GM23338 (cell line): ENCODE results near the gene ACSF2. TPM values are rescaled to one million over a fixed set of nuclear protein-coding genes. Genes with fewer than 3 reads are reported as not detected.

ENCODE experiments used
- ATAC-seq: fragments of 200-7000 bp; cut with Tn5 transposase; 3 replicates; pipeline ENCODE4 v1.9.1; 2020
- DNase-seq: peaks from one replicate; pipeline ENCODE4 v3.0.0-alpha.2; 2015; ENCODE audit warnings: low spot score
- H2AFZ ChIP-seq: fragments of 200-600 bp; sonication (generic); 2 replicates; pipeline ENCODE4 v1.8.0; 2016; ENCODE audit warnings: antibody characterized with exemption, mild to moderate bottlenecking, moderate library complexity
- H3F3A ChIP-seq: fragments of 200-600 bp; sonication (generic); replicated peaks from 2 replicates; pipeline ENCODE4 v1.8.0; 2017; ENCODE audit warnings: antibody characterized with exemption, mixed run types, low read depth
- H3K27ac ChIP-seq: fragments of 200-600 bp; sonication (generic); 2 replicates; pipeline ENCODE4 v1.6.1; 2016; ENCODE audit warnings: low read depth
- H3K27me3 ChIP-seq: fragments of 200-600 bp; sonication (generic); 2 replicates; pipeline ENCODE4 v1.8.0; 2016; ENCODE audit warnings: mild to moderate bottlenecking, mixed run types, moderate library complexity; ENCODE audit not compliant: insufficient read depth
- H3K36me3 ChIP-seq: fragments of 200-600 bp; sonication (generic); 2 replicates; pipeline ENCODE4 v1.8.0; 2016; ENCODE audit warnings: mild to moderate bottlenecking; ENCODE audit not compliant: insufficient read depth
- H3K4me1 ChIP-seq: fragments of 200-600 bp; sonication (generic); 2 replicates; pipeline ENCODE4 v1.8.0; 2016; ENCODE audit warnings: mild to moderate bottlenecking, moderate library complexity; ENCODE audit not compliant: insufficient read depth
- H3K4me2 ChIP-seq: fragments of 200-600 bp; sonication (generic); 2 replicates; pipeline ENCODE4 v1.7.1; 2017; ENCODE audit warnings: mixed run types
- H3K4me3 ChIP-seq: fragments of 200-600 bp; sonication (generic); 2 replicates; pipeline ENCODE4 v1.6.1; 2016; ENCODE audit warnings: mixed run types
- H3K79me2 ChIP-seq: fragments of 200-600 bp; sonication (generic); replicated peaks from 2 replicates; pipeline ENCODE4 v1.8.0; 2017; ENCODE audit warnings: mild to moderate bottlenecking; ENCODE audit not compliant: insufficient read depth
- H3K9me2 ChIP-seq: fragments of 200-600 bp; sonication (generic); 2 replicates; pipeline ENCODE4 v1.8.0; 2017; ENCODE audit not compliant: insufficient read depth
- H4K20me1 ChIP-seq: fragments of 200-600 bp; sonication (generic); replicated peaks from 2 replicates; pipeline ENCODE4 v1.8.0; 2017; ENCODE audit warnings: mild to moderate bottlenecking; ENCODE audit not compliant: insufficient read depth
- H3K27ac Mint-ChIP-seq: 2 replicates; pipeline ENCODE4 v1.8.0; 2020; ENCODE audit warnings: inconsistent platforms, mild to moderate bottlenecking, moderate library complexity, mixed read lengths
- H3K27me3 Mint-ChIP-seq: 3 replicates; pipeline ENCODE4 v1.8.0; 2022; ENCODE audit warnings: low read depth, mild to moderate bottlenecking, moderate library complexity, mixed read lengths, inconsistent platforms; ENCODE audit not compliant: insufficient read depth, poor library complexity
- H3K36me3 Mint-ChIP-seq: 3 replicates; pipeline ENCODE4 v1.8.0; 2021; ENCODE audit warnings: low read depth, mild to moderate bottlenecking, inconsistent platforms, moderate library complexity, mixed read lengths
- H3K4me1 Mint-ChIP-seq: 3 replicates; pipeline ENCODE4 v1.8.0; 2020; ENCODE audit warnings: mild to moderate bottlenecking, inconsistent platforms, mixed read lengths
- H3K4me3 Mint-ChIP-seq: 3 replicates; pipeline ENCODE4 v1.8.0; 2021; ENCODE audit warnings: moderate library complexity, mild to moderate bottlenecking, inconsistent platforms, mixed read lengths
- H3K9me3 Mint-ChIP-seq: 3 replicates; pipeline ENCODE4 v1.8.0; 2020; ENCODE audit warnings: moderate library complexity, mild to moderate bottlenecking, inconsistent platforms, mixed read lengths
- CREB1 ChIP-seq: fragments of 250-450 bp; sonication (Bioruptor Pico); IDR thresholded peaks from 2 replicates; pipeline ENCODE4 v1.5.0; 2020; ENCODE audit warnings: low read depth, mild to moderate bottlenecking, moderate library complexity
- CTCF ChIP-seq, 2 experiments: fragments of 200-600 bp in 1 of 2; sonication (generic) in 1 of 2; conservative IDR thresholded peaks; 2 replicates each; pipeline versions ENCODE4 v1.5.1 to v1.6.1; 2016 to 2017; ENCODE audit warnings: antibody characterized with exemption in 2 of 2, low read depth in 2 of 2, mild to moderate bottlenecking in 2 of 2, moderate library complexity in 1 of 2
- ETS1 ChIP-seq: IDR thresholded peaks from 2 replicates; pipeline ENCODE4 v1.6.1; 2016; ENCODE audit warnings: antibody characterized with exemption
- EZH2 ChIP-seq: fragments of 200-600 bp; sonication (generic); IDR thresholded peaks from one replicate; pipeline ENCODE4 v1.8.0; 2017; ENCODE audit warnings: antibody characterized with exemption, mild to moderate bottlenecking, low read depth; ENCODE audit not compliant: unreplicated experiment
- EZH2phosphoT487 ChIP-seq: fragments of 200-600 bp; sonication (generic); IDR thresholded peaks from one replicate; pipeline ENCODE4 v1.8.1; 2018; ENCODE audit warnings: antibody characterized with exemption; ENCODE audit not compliant: unreplicated experiment
- JUNB ChIP-seq: IDR thresholded peaks from one replicate; pipeline ENCODE4 v1.6.1; 2016; ENCODE audit warnings: antibody characterized with exemption; ENCODE audit not compliant: unreplicated experiment
- NANOG ChIP-seq: IDR thresholded peaks from 2 replicates; pipeline ENCODE4 v1.6.1; 2016; ENCODE audit warnings: antibody characterized with exemption, borderline replicate concordance
- POLR2AphosphoS5 ChIP-seq: IDR thresholded peaks from 2 replicates; pipeline ENCODE4 v1.6.1; 2016; ENCODE audit warnings: antibody characterized with exemption, low read depth
- REST ChIP-seq: IDR thresholded peaks from one replicate; pipeline ENCODE4 v1.6.1; 2018; ENCODE audit warnings: antibody characterized with exemption; ENCODE audit not compliant: unreplicated experiment
- STAT1 ChIP-seq: IDR thresholded peaks from one replicate; pipeline ENCODE4 v1.6.1; 2016; ENCODE audit warnings: antibody characterized with exemption; ENCODE audit not compliant: unreplicated experiment
- ZNF114 ChIP-seq: fragments of 250-450 bp; sonication (Bioruptor Pico); IDR thresholded peaks from 2 replicates; pipeline ENCODE4 v1.5.0; 2020; ENCODE audit warnings: mild to moderate bottlenecking, moderate library complexity
- ZNF331 ChIP-seq: fragments of 250-450 bp; sonication (Bioruptor Pico); IDR thresholded peaks from 2 replicates; pipeline ENCODE4 v1.5.0; 2020; ENCODE audit warnings: low read depth, mild to moderate bottlenecking, moderate library complexity
- ZNF462 ChIP-seq: fragments of 250-450 bp; sonication (Bioruptor Pico); IDR thresholded peaks from 2 replicates; pipeline ENCODE4 v1.5.0; 2020; ENCODE audit warnings: mild to moderate bottlenecking, moderate library complexity
- polyA plus RNA-seq: library from polyadenylated mRNA; unstranded; fragments of >200 nt; fragmentation: Nextera tagmentation; extraction: Ambion mirVana; gene quantifications from 2 replicates; pipeline ENCODE4 v1.2.1, GENCODE V29; 2016
- total RNA-seq: library from RNA; depleted of rRNA; stranded (reverse); fragments of >200 nt; shearing (Covaris generic); gene quantifications from 2 replicates; pipeline ENCODE4 v1.2.3, GENCODE V29; 2014

ACSF2 gene
- total and polyA plus RNA-seq, 2 experiments from 2014 or later: 6.9 to 12.4 TPM

- peaks cover 2% of the 10 kb centered on the region; the same call in 1 of the 3 replicates for H3K36me3 Mint-ChIP-seq
- H4K20me1 ChIP-seq: no peaks in the 10 kb centered on the region
- H3F3A ChIP-seq: peaks cover 6% of the 10 kb centered on the region; the same call in 1 of the 2 replicates
- H3K4me1 Mint-ChIP-seq: peaks cover 31% of the 10 kb centered on the region
- no peaks in the 10 kb centered on the region for H3K9me2 ChIP-seq
- peak overlapping the region; percentile 92 for H3K4me3 ChIP-seq
- H3K36me3 ChIP-seq: no peaks in the 10 kb centered on the region
- peak; percentile 9 for ATAC-seq
- peaks cover 10% of the 10 kb centered on the region; the same call in 1 of the 2 replicates for H3K4me1 ChIP-seq
- peak overlapping the region; percentile 98 for H2AFZ ChIP-seq
- peak overlapping the region; percentile 96 for H3K4me2 ChIP-seq
- no peak for TF ChIP-seq ZNF114
- no peak for TF ChIP-seq CREB1 (CRISPR knock-in tag)
- no peak for TF ChIP-seq ETS1
- TF ChIP-seq STAT1: no peak
- TF ChIP-seq REST: no peak
- TF ChIP-seq ZNF331 (CRISPR knock-in tag): no peak
- no peak for TF ChIP-seq EZH2phosphoT487
- no peak for TF ChIP-seq CTCF (conservative IDR thresholded peaks at IDR 0.05; ENCODE audit: low read depth in 2 of 2)
- TF ChIP-seq POLR2AphosphoS5: no peak
- TF ChIP-seq EZH2: no peak
- TF ChIP-seq JUNB: no peak
- no peak for TF ChIP-seq ZNF462
- no peak for TF ChIP-seq NANOG
- no peaks in the 10 kb centered on the region for H3K79me2 ChIP-seq
- no peak for DNase-seq
- no peaks in the 10 kb centered on the region; the same call in 1 of the 2 replicates for H3K27me3 ChIP-seq
- no peaks in the 10 kb centered on the region for H3K9me3 Mint-ChIP-seq
- H3K27me3 Mint-ChIP-seq: peaks cover 11% of the 10 kb centered on the region
- peak overlapping the region; percentile 86 for H3K4me3 Mint-ChIP-seq
- H3K27ac Mint-ChIP-seq: no peak overlapping the region
- no peak overlapping the region for H3K27ac ChIP-seq
Measured at GRCh38 chr17:50508573-50509460, 82.8 kb downstream of the ACSF2 start.
